ENCODE results near the gene TMSB15C. TPM values are rescaled to one million over a fixed set of nuclear protein-coding genes. Genes with fewer than 3 reads are reported as not detected.

TMSB15C gene
- total RNA-seq, 1 experiment from 2014 or later, result 3.5 TPM

DNA sequence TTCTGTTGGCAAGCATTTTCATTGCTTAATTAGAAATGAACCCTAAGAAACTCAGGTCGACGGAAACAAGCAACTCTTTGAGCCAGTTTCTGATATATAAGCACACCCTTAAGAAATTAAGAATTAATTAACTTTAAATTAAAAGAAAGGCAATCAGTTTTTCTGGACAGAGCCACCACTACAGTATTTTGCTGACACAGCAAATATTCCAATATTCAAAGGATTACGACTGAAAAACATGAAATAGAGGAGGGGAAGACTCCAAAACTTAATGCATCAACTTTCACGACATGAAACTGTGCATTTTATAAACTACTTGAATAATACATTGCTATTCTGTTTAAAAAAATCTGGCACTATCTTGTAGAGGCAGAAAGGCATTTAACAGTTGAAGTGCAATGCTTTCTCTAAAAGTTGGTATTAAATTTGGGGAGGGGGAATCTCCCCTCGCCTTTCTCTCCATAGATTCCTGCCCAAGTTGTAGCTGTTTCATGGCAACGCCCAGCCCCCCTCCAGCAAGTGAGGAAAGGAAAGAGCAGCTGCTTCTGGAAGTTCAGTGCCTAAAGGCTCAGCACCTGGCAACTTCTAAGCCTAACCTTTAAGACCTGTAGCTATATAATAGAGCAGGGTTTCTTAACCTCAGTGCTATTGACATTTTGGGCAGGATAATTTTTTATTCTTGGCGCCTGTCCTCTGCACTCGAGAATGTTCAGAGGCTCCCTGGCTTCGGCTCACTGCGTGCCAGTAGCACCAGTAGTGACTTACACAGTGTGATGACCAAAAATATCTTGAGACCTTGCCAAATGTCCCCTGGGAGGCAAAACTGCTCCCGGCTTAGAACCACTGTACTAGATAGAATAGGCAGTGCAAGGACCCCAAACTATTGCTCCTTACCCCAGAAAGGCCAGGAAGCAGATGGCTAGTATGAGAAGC is 29.6 kb upstream of the TMSB15C start:
- TF ChIP-seq EZH2phosphoT487 (IDR thresholded peaks at IDR 0.05; ENCODE audit: borderline replicate concordance, low read length), result no peak
- TF ChIP-seq, protein P1, sequence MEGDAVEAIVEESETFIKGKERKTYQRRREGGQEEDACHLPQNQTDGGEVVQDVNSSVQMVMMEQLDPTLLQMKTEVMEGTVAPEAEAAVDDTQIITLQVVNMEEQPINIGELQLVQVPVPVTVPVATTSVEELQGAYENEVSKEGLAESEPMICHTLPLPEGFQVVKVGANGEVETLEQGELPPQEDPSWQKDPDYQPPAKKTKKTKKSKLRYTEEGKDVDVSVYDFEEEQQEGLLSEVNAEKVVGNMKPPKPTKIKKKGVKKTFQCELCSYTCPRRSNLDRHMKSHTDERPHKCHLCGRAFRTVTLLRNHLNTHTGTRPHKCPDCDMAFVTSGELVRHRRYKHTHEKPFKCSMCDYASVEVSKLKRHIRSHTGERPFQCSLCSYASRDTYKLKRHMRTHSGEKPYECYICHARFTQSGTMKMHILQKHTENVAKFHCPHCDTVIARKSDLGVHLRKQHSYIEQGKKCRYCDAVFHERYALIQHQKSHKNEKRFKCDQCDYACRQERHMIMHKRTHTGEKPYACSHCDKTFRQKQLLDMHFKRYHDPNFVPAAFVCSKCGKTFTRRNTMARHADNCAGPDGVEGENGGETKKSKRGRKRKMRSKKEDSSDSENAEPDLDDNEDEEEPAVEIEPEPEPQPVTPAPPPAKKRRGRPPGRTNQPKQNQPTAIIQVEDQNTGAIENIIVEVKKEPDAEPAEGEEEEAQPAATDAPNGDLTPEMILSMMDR (conservative IDR thresholded peaks at IDR 0.05; ENCODE audit: low read depth, low read length), result no peak
- TF ChIP-seq EZH2 (IDR thresholded peaks at IDR 0.05; ENCODE audit: low read length, unreplicated experiment), result no peak
- H3K9ac ChIP-seq (ENCODE audit: low read length), result no peak overlapping the region
- no peak overlapping the region for H2AFZ ChIP-seq (ENCODE audit: low read length)
- H3K9me3 ChIP-seq (ENCODE audit: low read length), result no peaks in the 10 kb centered on the region
- ChIA-PET CTCF (no interaction called here), POLR2A (ENCODE audit: unreplicated experiment) (no interaction called here)
- H3K9me2 ChIP-seq (replicated peaks; ENCODE audit: low read length), result no peaks in the 10 kb centered on the region
- intact Hi-C loops (cut with micrococcal nuclease), result no loop called here
- H3K4me1 ChIP-seq (ENCODE audit: insufficient read depth, low read length), result no peaks in the 10 kb centered on the region
- no peaks in the 10 kb centered on the region for H3K79me2 ChIP-seq (ENCODE audit: low read length)
- H3F3A ChIP-seq (ENCODE audit: low read length, unreplicated experiment), result no peaks in the 10 kb centered on the region
- H3K27me3 ChIP-seq (ENCODE audit: low read length), result peaks cover 16% of the 10 kb centered on the region
- H3K4me3 ChIP-seq (ENCODE audit: low read length), result no peak overlapping the region
- H3K27ac ChIP-seq (ENCODE audit: low read length), result no peak overlapping the region
- no peak for ATAC-seq
- no TSS peak for BruUV-seq (replicated peaks)
- H3K36me3 ChIP-seq (ENCODE audit: low read depth, low read length), result no peaks in the 10 kb centered on the region
- H4K20me1 ChIP-seq (ENCODE audit: low read length), result no peaks in the 10 kb centered on the region
- no peak overlapping the region for H3K4me2 ChIP-seq (ENCODE audit: low read length)
- no peak for DNase-seq

DNA sequence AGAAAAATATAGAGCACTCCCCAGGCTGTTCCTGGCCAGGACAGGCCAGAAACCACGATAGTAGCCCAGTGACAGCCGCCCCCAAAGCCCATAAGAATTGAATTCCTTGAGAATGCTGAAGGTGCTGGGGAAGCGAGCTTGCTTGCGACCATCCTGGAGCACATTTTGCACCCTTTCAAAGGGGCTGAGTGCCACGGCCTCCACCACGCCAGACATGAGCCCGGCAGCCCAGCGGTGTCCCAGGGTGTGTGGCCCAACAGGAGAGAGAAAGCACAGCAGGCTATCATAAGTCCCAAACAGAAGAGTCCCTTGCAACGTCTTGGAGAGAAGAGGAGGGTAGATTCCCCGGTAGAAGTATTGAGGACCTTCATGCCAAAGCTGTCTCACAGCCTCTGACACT is 28.6 kb upstream of the TMSB15C start:
- no peak overlapping the region for H2AFZ ChIP-seq (ENCODE audit: low read length)
- ATAC-seq (no peak), DNase-seq (no peak)
- H3K27ac ChIP-seq (ENCODE audit: low read length), result no peak overlapping the region
- H4K20me1 ChIP-seq (ENCODE audit: low read length), result no peaks in the 10 kb centered on the region
- CTCF ChIA-PET, result no interaction called here
- no peak overlapping the region for H3K4me2 ChIP-seq (ENCODE audit: low read length)
- H3K27me3 ChIP-seq (ENCODE audit: low read length), result peaks cover 17% of the 10 kb centered on the region
- POLR2A ChIA-PET (ENCODE audit: unreplicated experiment), result no interaction called here
- no peaks in the 10 kb centered on the region for H3K79me2 ChIP-seq (ENCODE audit: low read length)
- no peaks in the 10 kb centered on the region for H3K36me3 ChIP-seq (ENCODE audit: low read depth, low read length)
- no peaks in the 10 kb centered on the region for H3K9me2 ChIP-seq (replicated peaks; ENCODE audit: low read length)
- no TSS peak for BruUV-seq (replicated peaks)
- H3K9ac ChIP-seq (ENCODE audit: low read length), result no peak overlapping the region
- no peaks in the 10 kb centered on the region for H3F3A ChIP-seq (ENCODE audit: low read length, unreplicated experiment)
- H3K4me3 ChIP-seq (ENCODE audit: low read length), result no peak overlapping the region
- H3K4me1 ChIP-seq (ENCODE audit: insufficient read depth, low read length), result no peaks in the 10 kb centered on the region
- no peak for TF ChIP-seq EZH2phosphoT487 (IDR thresholded peaks at IDR 0.05; ENCODE audit: borderline replicate concordance, low read length)
- TF ChIP-seq EZH2 (IDR thresholded peaks at IDR 0.05; ENCODE audit: low read length, unreplicated experiment), result no peak
- TF ChIP-seq, protein P1 (conservative IDR thresholded peaks at IDR 0.05; ENCODE audit: low read depth, low read length), result no peak
- H3K9me3 ChIP-seq (ENCODE audit: low read length), result no peaks in the 10 kb centered on the region
- intact Hi-C loops (cut with micrococcal nuclease), result no loop called here

DNA sequence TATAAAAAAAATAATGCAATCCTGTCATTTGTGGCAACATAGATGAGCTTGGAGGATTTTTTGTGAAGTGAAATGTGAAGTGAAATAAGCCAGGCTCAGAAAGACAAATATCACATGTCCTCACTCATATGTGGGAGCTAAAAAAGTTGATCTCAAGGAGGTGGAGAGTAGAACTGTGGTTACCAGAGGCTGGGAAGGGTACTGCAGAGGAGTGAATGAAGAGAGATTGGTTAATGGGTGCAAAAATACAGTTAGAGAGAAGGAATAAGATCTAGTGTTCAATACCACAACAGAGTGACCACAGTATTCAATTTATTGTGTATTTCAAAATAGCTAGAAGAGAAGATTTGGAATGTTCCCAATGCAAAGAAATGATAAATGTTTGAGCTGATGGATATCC is 22.9 kb upstream of the TMSB15C start:
- H3K4me3 ChIP-seq (ENCODE audit: low read length), result no peak overlapping the region
- no peaks in the 10 kb centered on the region for H3F3A ChIP-seq (ENCODE audit: low read length, unreplicated experiment)
- H3K36me3 ChIP-seq (ENCODE audit: low read depth, low read length), result no peaks in the 10 kb centered on the region
- no peaks in the 10 kb centered on the region for H3K9me2 ChIP-seq (replicated peaks; ENCODE audit: low read length)
- H3K9ac ChIP-seq (ENCODE audit: low read length), result no peak overlapping the region
- no peaks in the 10 kb centered on the region for H3K9me3 ChIP-seq (ENCODE audit: low read length)
- no peaks in the 10 kb centered on the region for H3K4me1 ChIP-seq (ENCODE audit: insufficient read depth, low read length)
- no peaks in the 10 kb centered on the region for H4K20me1 ChIP-seq (ENCODE audit: low read length)
- H3K79me2 ChIP-seq (ENCODE audit: low read length), result no peaks in the 10 kb centered on the region
- ChIA-PET CTCF (interaction anchor here (0.7 kb wide), 1 partner anchor 14 kb away, joined by 3 read pairs; no protein-coding TSS in a partner anchor), POLR2A (ENCODE audit: unreplicated experiment) (no interaction called here)
- intact Hi-C loops (cut with micrococcal nuclease), result loop anchor here (1.0 kb wide), 2 partner anchors 14 to 37 kb away; no protein-coding TSS in a partner anchor
- DNase-seq, result no peak
- H2AFZ ChIP-seq (ENCODE audit: low read length), result no peak overlapping the region
- H3K27me3 ChIP-seq (ENCODE audit: low read length), result peaks cover 32% of the 10 kb centered on the region
- BruUV-seq (replicated peaks), result no TSS peak
- TF ChIP-seq, protein P1 (conservative IDR thresholded peaks at IDR 0.05; ENCODE audit: low read depth, low read length), result no peak
- TF ChIP-seq EZH2phosphoT487 (IDR thresholded peaks at IDR 0.05; ENCODE audit: borderline replicate concordance, low read length) (no peak), EZH2 (IDR thresholded peaks at IDR 0.05; ENCODE audit: low read length, unreplicated experiment) (no peak)
- no peak for ATAC-seq
- no peak overlapping the region for H3K27ac ChIP-seq (ENCODE audit: low read length)
- no peak overlapping the region for H3K4me2 ChIP-seq (ENCODE audit: low read length)
